NCI-H510A (cell line): ENCODE results near the gene MICU2.
A peak's percentile ranks its signal among the peaks of the same experiment; 100 is the strongest.

Experiments
- DNase-seq: peaks from one replicate; lab custom pipeline; 2025; lab: John Stamatoyannopoulos, UW

MICU2 gene

GRCh38 chr13:21603531-21604448, at the start of gene MICU2:
TSS of gene MICU2 (minus strand) at chr13:21604170. CDS start at chr13:21604148, 22 bp downstream.
- peak; percentile 85 for DNase-seq

GRCh38 chr13:21641629-21642028, 37.7 kb upstream of the MICU2 start:
- no peak for DNase-seq

GRCh38 chr13:21639561-21639960, 35.6 kb upstream of the MICU2 start:
- no peak for DNase-seq

GRCh38 chr13:21638319-21639282, 34.6 kb upstream of the MICU2 start:
- no peak for DNase-seq

- peak; percentile 34 for DNase-seq
Observed at GRCh38 chr13:21637296-21637695, 33.3 kb upstream of the MICU2 start.

- DNase-seq = no peak
Observed at GRCh38 chr13:21636656-21637055, 32.7 kb upstream of the MICU2 start.

- DNase-seq = no peak
Observed at GRCh38 chr13:21632196-21632595, 28.2 kb upstream of the MICU2 start.

GRCh38 chr13:21625366-21625765, 21.4 kb upstream of the MICU2 start:
- peak; percentile 4 for DNase-seq

- no peak for DNase-seq
Observed at GRCh38 chr13:21620861-21621260, 16.9 kb upstream of the MICU2 start.

GRCh38 chr13:21619633-21620220, 15.8 kb upstream of the MICU2 start:
- DNase-seq = no peak

GRCh38 chr13:21616880-21617279, 12.9 kb upstream of the MICU2 start:
- no peak for DNase-seq

GRCh38 chr13:21616205-21616866, 12.4 kb upstream of the MICU2 start:
- no peak for DNase-seq

GRCh38 chr13:21615427-21615826, 11.5 kb upstream of the MICU2 start:
- no peak for DNase-seq

- no peak for DNase-seq
Observed at GRCh38 chr13:21613791-21614190, 9.8 kb upstream of the MICU2 start.

GRCh38 chr13:21611385-21611784, 7.4 kb upstream of the MICU2 start:
- no peak for DNase-seq

GRCh38 chr13:21610687-21611086, 6.7 kb upstream of the MICU2 start:
- DNase-seq = no peak

- no peak for DNase-seq
Observed at GRCh38 chr13:21608961-21609360, 5.0 kb upstream of the MICU2 start.

- DNase-seq = no peak
Observed at GRCh38 chr13:21606796-21607195, 2.8 kb upstream of the MICU2 start.

- no peak for DNase-seq
Observed at GRCh38 chr13:21606251-21606650, 2.3 kb upstream of the MICU2 start.

GRCh38 chr13:21596722-21597121, 7.2 kb downstream of the MICU2 start:
- no peak for DNase-seq

GRCh38 chr13:21595546-21595822, 8.5 kb downstream of the MICU2 start:
- no peak for DNase-seq
